T-helper 2 cell treated with Interferon-gamma antibody and Interleukin-4, amounts not matched to agents 100 ng/mL and 5 ng/mL, for 36 hours (primary cell): ENCODE data around the gene MIER2. TPM values are rescaled to one million over a fixed set of nuclear protein-coding genes. Genes with fewer than 3 reads are reported as not detected.
"Not testable (repeated sequence)": the region's sequence is repeated elsewhere in the genome, so short reads cannot be mapped to it uniquely, and the experiment has no call there.

ENCODE experiments used
- intact Hi-C: fragments of 100-400 bp; cut with micrococcal nuclease; formaldehyde crosslinking; loops from one replicate; pipeline ENCODE4 v1.15.1; 2023
- total RNA-seq: library from RNA; stranded (reverse); gene quantifications from 2 replicates; pipeline ENCODE4 v1.2.3, GENCODE V29; 2022

MIER2 gene
- total RNA-seq, 1 donor from 2014 or later, result 26.4 TPM

- intact Hi-C loops, result no loop called here
Observed at GRCh38 chr19:364496-365287, 20.1 kb upstream of the MIER2 start.

- intact Hi-C loops, result no loop called here
Observed at GRCh38 chr19:362683-363082, 18.1 kb upstream of the MIER2 start.

- intact Hi-C loops, result no loop called here
Observed at GRCh38 chr19:362154-362553, 17.6 kb upstream of the MIER2 start.

GRCh38 chr19:359653-359925, 15.0 kb upstream of the MIER2 start:
- intact Hi-C loops, result no loop called here

- intact Hi-C loops, result not testable (repeated sequence)
Observed at GRCh38 chr19:355536-355935, 10.9 kb upstream of the MIER2 start.

GRCh38 chr19:355134-355533, 10.5 kb upstream of the MIER2 start:
- intact Hi-C loops, result no loop called here

- intact Hi-C loops, result no loop called here
Observed at GRCh38 chr19:351976-352625, 7.5 kb upstream of the MIER2 start.

GRCh38 chr19:347946-348861, 3.6 kb upstream of the MIER2 start:
- intact Hi-C loops, result no loop called here

- intact Hi-C loops, result loop anchor here (2.0 kb wide), 1 partner anchor 161 kb away; the partner anchor contains the start of gene TPGS1
Observed at GRCh38 chr19:345320-345879, 804 bp upstream of the MIER2 start.

- intact Hi-C loops, result loop anchor here (2.0 kb wide), 1 partner anchor 163 kb away; the partner anchor contains the start of gene TPGS1
Observed at GRCh38 chr19:343941-344624, 513 bp downstream of the MIER2 start.

- intact Hi-C loops, result no loop called here
Observed at GRCh38 chr19:343451-343931, 1.1 kb downstream of the MIER2 start.

GRCh38 chr19:342801-343421, 1.7 kb downstream of the MIER2 start:
- intact Hi-C loops, result no loop called here

GRCh38 chr19:342128-342455, 2.5 kb downstream of the MIER2 start:
- intact Hi-C loops, result no loop called here

- intact Hi-C loops, result no loop called here
Observed at GRCh38 chr19:341386-342127, 3.0 kb downstream of the MIER2 start.

GRCh38 chr19:340620-341385, 3.8 kb downstream of the MIER2 start:
- intact Hi-C loops, result no loop called here

- intact Hi-C loops, result no loop called here
Observed at GRCh38 chr19:339262-339887, 5.2 kb downstream of the MIER2 start.

GRCh38 chr19:338421-338820, 6.2 kb downstream of the MIER2 start:
- intact Hi-C loops, result no loop called here

GRCh38 chr19:336067-336614, 8.5 kb downstream of the MIER2 start:
- intact Hi-C loops, result no loop called here
